ENCODE data around the gene LYVE1.

DNA sequence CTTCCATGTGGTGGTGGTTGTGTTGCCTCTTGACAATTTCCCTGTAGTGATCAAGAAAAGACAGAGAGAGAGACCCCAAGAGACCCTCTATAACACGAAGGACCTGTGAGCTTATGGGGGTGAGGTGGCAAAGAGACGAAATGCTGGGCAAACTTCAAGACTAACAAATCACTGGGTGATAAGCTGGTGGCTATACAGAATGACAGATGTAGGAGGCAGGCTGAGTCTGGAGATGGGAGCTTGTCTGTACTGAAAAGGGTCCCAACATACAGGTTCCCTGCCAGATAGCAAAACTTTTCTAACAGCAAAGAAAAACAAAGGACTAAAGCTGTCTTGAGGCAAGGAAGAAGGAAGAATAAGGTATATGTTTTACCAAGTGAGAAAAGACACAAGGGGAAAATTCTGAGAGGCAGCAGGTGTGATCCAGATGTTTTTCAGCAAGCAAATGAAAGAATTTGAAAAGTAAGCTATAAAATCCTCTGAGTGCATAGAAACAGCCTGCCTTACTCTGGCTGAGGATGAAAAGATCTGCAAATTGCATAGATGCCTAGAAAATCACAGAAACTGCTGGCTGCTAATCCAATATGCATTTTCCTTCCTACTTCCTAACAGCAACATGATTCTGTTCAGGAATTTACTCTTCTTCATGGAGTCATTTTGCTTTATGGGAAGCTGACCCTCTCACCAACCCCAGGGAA, 21.9 kb upstream of the LYVE1 start:
- TF ChIP-seq IKZF1 (IDR thresholded peaks at IDR 0.05) (no peak), MIXL1 (CRISPR knock-in tag; IDR thresholded peaks at IDR 0.05) (no peak), ZNF878 (CRISPR knock-in tag; IDR thresholded peaks at IDR 0.05) (no peak), HNRNPH1 (optimal IDR thresholded peaks at IDR 0.05; ENCODE audit: low read depth, low read length) (no peak), HIVEP1 (CRISPR knock-in tag; IDR thresholded peaks at IDR 0.05) (no peak), TAF15 (IDR thresholded peaks at IDR 0.05; ENCODE audit: low read depth, low read length, poor library complexity, severe bottlenecking) (no peak), MAFF (IDR thresholded peaks at IDR 0.05; ENCODE audit: low read depth, low read length) (no peak)
- TF ChIP-seq, protein P1, sequence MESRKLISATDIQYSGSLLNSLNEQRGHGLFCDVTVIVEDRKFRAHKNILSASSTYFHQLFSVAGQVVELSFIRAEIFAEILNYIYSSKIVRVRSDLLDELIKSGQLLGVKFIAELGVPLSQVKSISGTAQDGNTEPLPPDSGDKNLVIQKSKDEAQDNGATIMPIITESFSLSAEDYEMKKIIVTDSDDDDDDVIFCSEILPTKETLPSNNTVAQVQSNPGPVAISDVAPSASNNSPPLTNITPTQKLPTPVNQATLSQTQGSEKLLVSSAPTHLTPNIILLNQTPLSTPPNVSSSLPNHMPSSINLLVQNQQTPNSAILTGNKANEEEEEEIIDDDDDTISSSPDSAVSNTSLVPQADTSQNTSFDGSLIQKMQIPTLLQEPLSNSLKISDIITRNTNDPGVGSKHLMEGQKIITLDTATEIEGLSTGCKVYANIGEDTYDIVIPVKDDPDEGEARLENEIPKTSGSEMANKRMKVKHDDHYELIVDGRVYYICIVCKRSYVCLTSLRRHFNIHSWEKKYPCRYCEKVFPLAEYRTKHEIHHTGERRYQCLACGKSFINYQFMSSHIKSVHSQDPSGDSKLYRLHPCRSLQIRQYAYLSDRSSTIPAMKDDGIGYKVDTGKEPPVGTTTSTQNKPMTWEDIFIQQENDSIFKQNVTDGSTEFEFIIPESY (CRISPR knock-in tag; IDR thresholded peaks at IDR 0.05), result no peak
- TF ChIP-seq, protein P2, sequence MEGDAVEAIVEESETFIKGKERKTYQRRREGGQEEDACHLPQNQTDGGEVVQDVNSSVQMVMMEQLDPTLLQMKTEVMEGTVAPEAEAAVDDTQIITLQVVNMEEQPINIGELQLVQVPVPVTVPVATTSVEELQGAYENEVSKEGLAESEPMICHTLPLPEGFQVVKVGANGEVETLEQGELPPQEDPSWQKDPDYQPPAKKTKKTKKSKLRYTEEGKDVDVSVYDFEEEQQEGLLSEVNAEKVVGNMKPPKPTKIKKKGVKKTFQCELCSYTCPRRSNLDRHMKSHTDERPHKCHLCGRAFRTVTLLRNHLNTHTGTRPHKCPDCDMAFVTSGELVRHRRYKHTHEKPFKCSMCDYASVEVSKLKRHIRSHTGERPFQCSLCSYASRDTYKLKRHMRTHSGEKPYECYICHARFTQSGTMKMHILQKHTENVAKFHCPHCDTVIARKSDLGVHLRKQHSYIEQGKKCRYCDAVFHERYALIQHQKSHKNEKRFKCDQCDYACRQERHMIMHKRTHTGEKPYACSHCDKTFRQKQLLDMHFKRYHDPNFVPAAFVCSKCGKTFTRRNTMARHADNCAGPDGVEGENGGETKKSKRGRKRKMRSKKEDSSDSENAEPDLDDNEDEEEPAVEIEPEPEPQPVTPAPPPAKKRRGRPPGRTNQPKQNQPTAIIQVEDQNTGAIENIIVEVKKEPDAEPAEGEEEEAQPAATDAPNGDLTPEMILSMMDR (CRISPR knock-in tag; IDR thresholded peaks at IDR 0.05), result no peak

Measured in HepG2 (cell line).